HG02678 (cell line): Measurements from ENCODE around the gene MRPL45.
"Not testable (repeated sequence)": the region's sequence is repeated elsewhere in the genome, so short reads cannot be mapped to it uniquely, and the experiment has no call there.

ENCODE experiments used
- ATAC-seq: cut with Tn5 transposase; IDR thresholded peaks from one replicate; pipeline ENCODE4 v1.9.1; 2021; ENCODE audit warnings: mild to moderate bottlenecking, moderate library complexity; ENCODE audit not compliant: unreplicated experiment

Gene MRPL45

DNA sequence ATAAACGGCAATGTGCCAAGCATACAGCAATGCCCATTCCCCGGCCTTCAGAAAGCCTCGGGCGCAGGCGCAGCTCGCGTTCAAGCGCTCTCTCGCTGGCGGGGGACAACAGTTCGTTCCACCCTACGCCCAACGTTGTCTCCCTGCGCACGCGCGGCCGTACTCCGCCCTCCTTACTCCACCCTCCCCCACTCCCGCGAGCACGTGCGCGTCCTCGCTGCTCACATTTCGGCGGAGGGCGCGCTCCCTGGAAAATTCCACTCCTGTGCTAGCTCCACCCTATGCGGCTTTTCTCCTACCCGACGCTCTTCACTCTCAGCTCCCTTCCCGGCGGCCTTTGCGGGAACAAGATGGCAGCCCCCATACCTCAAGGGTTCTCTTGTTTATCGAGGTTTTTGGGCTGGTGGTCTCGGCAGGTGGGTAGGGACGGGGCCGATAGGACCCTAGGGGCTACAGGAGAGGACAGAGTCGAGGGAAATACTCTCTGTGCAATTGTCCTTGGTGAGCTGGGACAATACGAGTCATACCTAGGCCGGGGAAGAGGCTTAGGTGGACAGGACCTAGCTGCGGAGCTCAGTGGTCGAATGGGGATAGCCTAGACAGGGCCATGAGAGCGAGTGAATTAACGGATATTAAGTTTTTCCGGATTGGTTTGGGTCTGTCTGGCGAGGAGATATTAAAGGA lies at the start of gene MRPL45:
MRPL45 (plus strand) TSS at position 335 of the 684 bp plus-strand sequence; CDS start at position 351, 16 bp downstream.
- peak; percentile 98 for ATAC-seq

DNA sequence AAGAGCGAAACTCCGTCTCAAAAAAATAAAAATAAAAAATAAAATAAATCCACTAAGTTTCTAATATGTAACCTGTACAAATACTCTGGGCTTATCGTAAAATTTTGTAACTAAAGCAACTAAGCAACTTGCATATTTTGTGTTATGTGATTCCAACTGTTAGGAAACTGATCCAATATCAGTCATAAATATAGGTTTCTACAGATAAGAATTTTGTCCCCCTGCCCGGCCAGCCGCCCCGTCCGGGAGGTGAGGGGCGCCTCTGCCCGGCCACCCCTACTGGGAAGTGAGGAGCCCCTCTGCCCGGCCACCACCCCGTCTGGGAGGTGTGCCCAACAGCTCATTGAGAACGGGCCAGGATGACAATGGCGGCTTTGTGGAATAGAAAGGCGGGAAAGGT lies 43.8 kb upstream of the MRPL45 start:
- not testable (repeated sequence) for ATAC-seq

DNA sequence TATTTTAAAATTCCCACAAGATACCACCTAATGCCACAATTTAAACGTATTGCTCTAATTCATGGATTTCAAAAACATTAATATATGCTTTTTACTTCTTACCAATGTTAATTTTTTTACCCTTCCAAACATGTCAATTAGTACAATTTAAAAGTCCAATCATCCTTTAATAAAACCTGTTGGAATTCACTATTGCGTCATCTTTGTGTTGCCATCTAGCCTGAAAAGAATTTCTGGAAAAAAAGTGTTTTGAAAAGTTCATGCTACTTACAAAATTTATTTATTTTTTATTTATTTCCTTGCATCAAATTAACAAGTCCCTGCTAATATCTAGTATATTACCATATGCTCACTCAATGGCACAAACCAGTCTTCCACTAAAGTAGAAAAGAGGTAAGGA lies 42.6 kb upstream of the MRPL45 start:
- not testable (repeated sequence) for ATAC-seq

DNA sequence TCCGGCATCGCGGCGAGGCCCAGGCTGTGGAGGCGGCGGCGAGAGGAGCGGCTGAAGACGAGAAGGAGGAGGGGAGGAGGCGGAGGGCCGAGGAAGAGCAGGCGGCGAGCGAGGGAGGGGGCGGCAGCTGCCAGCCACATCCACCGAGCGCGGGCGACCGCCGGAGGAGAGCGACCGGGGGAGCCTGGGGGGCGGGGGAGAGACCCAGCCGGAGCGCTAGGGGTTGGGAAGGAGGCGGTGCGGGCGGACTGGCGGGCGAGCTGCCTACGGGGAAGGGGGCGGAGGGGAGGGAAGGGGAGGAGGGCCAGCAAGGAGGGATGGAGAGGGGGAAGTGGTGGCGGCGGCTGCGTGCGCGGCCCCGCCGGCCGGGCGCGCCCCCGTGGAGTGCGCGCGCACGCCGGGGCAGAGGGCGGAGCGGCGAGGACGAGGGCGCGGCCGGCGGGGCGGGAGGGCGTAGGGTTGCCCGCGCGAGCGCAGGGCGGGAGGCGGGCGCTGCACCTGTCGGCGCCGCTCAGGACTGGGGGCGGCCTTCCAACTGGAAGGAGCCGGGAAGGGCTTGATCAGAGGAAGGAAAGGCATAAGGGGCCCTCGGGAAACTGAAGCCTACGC lies 39.9 kb upstream of the MRPL45 start:
- peak; percentile 88 for ATAC-seq

DNA sequence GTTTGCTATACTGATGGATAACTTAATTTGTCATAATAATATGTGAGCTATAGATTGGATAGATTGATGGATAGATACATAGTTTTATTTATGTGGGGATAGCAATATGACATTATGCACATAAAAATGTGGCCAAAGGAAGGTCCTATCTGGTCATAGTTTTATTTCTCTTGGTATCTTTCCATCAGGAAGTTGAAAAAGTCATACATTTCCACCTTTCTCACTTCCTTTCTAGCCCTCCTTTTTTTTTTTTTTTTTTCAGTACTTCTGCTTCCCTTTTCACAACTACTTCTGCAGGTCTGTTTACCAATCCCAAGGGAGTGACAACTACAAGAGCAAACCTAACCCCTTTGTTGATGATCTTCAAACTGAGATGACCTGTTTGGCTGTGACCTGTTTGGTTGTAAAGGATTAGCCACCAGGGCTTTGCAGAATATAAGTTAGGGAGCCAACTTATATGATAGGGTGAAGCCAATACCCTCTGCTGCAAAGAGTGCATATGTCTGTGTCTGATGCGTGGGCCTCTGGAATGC lies 30.9 kb upstream of the MRPL45 start:
- not testable (repeated sequence) for ATAC-seq

DNA sequence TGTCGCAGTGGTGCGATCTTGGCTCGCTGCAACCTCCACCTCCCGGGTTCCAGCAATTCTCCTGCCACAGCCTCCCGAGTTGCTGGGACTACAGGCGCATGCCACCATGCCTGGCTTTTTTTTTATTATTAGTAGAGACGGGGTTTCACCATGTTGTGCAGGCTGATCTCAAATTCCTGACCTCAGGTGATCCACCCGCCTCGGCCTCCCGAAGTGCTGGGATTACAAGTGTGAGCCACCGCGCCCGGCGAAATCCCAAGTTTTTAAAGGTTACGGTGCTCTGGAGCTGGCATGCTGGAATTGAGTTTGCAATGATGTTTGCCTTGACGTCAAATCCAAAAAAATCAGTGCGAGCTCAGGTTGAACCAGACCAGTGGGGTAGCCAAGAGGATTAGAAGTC lies 30.4 kb upstream of the MRPL45 start:
- ATAC-seq, result not testable (repeated sequence)

DNA sequence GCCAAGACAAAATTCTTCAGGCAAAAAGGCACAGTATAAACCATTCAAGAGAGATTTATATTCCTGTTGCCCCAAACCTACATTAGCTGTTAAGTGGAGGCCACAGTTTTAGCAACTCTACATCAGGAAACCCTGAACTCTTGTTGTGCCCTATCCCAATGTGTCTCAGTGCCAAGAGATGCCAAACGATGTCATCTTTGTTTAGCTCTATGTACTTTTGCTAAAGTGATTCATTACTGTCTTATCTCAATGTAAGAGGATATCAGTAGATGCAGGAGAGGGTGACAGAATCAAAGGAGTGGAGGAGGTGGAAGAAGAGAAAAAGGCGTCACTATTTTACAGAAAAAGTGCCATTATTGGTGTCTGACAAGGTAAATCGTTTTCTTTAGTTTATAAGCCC lies 28.8 kb upstream of the MRPL45 start:
- not testable (repeated sequence) for ATAC-seq

DNA sequence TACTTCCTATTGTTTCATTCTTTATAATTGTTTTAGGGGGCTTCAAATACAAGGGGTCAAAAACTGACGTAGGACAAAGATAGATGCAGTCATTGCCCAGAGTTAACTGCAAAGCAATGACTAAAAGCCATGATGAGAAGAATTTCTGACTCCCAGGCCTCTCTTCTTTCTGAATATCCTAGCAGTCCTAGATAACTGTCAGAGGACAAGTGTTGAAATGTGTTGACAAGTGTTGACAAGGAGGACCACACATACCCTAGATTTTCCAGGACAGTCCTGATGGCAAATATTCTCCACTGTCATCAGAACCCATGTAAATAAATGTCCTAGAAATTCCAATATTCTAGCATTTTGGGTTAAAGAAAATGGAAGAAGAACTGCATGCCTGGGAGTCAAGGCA lies 27.9 kb upstream of the MRPL45 start:
- not testable (repeated sequence) for ATAC-seq

DNA sequence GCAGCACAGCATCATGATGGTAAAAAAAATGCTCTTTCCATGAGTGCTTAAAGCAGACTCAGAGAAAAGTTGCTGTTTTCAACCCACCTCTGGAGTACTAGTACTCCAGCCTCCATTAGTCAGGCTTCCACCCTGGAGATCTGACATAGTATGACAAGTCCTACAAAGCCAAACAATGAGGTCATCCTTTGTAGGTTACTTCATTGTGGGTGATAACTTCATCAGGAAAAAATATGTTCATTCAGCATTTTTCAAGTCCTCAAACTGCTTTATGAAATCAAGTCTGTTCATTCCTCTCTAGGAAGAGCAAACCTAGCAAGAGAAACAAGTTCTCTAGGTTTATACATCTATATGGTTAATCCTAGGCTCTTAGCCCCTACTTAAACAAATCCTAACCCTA lies 27.4 kb upstream of the MRPL45 start:
- not testable (repeated sequence) for ATAC-seq

DNA sequence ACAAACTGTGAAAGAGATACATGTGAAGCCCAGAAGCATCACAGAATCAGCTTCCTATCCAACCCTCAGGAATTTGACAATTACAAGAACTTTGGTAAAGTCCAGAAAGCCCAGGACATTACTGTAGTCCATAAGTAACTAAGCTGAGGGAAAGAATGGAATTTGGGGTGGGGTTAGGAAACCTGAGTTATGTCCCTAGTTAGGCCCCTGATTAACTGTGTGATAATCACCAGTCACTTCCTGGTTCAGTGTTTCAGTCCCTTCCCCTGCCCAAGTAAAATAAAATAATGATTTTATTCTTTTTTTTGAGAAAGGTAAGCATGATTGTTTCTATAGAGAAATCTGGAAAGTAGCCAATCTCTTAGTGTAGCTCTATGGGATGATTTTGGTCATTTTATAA lies 11.0 kb upstream of the MRPL45 start:
- ATAC-seq, result not testable (repeated sequence)

DNA sequence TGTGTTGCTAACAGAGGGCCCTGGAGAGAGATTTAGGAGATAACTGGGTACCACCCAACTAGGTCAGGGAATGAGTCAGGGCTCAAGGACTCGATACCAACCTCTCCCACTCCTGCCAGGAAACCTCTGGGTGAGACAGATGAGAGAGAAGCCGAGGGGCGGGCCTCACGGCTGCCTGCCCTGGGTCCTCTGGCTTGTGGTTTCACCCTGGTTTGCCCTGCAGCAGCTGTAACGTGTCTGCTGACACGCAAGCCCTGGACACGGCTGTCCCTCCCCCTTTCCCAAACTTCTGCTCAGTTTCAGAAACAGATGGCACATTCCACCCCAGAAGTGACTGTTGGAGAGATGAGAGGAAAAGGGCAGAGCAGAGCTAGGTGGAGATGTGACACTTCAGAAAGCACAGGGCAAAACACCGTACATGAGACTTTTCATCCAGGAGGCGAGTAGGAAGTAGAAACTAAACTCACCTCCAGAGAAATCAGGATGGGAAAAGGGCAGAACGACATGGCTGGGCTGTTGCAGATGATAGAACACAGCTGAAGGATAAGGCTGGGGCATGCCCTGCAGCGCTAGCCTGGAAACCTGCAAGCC lies 10.4 kb upstream of the MRPL45 start:
- peak; percentile 56 for ATAC-seq

DNA sequence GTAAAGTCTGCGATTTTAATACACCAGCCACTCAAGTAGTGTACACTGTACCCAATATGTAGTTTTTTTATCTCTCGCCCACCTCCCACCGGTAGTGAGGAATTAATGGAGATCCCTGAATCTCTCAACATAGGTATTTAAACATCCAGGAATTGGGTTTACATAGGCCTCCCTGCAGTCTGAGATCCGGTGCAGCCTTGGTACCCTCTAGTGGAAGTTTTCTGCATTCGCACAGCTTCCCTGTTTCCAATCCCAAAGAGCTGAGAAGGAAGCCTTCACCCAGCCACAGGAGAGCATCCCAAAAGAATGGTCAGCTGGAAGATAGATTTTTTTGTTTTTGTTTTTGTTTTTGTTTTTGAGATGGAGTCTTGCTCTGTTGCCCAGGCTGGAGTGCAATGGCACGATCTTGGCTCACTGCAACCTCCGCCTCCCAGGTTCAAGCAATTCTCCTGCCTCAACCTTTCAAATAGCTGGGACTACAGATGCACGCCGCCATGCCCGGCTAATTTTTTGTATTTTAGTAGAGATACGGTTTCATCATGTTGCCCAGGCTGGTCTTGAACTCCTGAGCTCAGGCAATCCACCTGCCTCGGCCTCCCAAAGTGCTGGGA lies 8.6 kb upstream of the MRPL45 start:
- ATAC-seq, result not testable (repeated sequence)

DNA sequence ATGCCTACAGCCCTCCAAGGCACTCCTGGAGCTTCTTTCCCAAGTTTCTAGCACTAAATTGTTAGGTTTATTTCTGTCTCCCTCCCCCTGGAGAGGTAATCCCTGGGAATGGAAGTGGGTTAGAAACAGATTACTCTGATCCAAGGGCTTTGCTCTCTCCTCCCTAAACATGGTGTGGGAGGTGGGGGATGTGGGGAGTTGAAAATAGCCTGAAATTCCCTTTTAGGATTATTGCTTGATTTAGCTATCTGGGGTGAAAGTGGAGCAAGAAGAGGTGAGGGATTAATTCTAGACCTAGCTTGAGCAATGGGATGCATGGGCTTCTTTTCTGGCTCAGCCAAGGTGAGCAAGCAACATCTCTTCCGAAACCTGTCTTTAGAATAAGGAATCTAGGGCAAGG lies 7.2 kb upstream of the MRPL45 start:
- not testable (repeated sequence) for ATAC-seq

DNA sequence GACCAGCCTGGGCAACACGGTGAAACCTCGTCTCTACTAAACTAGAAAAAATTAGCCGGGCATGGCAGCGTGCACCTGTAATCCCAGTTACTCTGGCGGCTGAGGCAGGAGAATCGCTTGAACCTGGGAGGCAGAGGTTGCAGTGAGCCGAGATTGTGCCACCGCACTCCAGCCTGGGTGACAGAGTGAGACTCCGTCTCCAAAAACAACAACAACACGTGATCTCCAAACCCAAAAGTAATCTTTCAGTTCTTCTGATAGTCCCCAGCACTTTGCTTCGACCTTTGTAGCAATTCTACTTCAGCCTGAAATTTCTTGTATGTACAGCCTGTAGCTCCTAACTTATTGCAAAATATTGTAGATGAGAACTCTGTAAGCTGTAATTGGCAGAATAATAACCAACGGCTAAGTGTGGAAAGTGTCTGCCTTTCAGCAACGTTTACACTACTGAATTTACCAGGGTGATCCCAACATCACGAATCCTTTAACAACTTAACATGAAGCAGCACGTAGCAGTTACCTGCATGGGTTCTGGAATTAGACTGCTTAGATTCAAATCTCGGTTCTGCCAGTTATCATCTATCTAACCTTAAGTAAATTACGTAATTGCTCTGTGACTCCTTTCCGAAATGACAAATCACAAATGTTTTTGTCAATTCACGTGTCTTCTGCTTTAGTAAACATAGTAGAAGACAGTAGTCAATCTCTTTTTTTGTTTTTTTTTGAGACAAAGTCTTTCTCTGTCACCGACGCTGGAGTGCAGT lies 1.2 kb upstream of the MRPL45 start:
- ATAC-seq, result not testable (repeated sequence)

DNA sequence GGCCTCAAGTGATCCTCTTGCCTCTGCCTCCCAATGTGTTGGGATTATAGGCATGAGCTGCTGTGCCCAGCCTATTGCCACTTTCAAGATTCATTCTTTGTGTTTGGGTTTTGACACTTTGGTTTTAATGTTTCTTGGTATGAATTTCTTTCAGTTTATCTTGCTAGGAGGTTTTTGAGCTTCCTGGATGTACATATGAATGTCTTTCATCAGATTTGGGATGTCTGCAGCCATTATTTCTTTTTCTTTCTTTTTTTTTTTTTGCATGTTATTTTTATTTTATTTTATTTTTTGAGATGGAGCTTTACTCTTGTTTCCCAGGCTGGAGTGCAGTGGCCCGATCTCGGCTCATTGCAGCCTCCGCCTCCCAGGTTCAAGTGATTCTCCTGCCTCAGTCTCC lies 18.5 kb downstream of the MRPL45 start:
- no peak for ATAC-seq

DNA sequence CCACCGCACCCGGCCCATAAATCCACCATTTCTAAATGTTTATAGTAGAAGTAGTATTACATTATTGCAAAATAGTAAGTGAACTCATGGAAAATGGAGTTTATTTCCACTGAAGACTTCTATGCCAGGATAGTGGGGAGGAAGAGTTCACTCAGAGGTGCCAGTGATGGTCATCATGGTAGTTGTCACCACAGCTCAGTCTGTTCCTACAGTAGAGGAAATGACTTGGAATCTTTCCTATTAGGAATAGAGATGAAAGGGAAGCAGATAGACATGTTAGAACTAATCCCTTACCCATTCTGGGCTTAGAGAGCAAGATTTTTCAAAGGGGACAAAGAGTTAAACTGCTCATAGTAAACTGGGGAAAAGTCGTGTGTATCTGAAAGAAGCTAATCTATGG lies 20.1 kb downstream of the MRPL45 start:
- ATAC-seq, result no peak

DNA sequence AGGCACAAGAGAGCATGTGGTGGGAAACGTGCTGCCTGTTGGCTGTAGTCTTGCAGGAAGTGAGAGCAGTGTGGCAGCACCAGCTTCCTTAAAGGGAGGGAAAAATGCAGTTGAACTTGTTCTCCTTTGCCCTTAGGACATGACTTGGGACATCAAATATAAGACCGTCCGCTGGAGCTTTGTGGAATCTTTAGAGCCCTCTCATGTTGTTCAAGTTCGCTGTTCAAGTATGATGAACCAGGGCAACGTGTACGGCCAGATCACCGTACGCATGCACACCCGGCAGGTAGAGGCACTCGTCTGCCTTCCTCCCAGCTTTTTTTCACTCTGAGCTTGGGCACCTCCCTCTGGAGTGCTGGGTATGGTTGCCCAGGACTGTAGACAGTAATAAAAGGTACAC lies 23.5 kb downstream of the MRPL45 start:
- ATAC-seq, result no peak

DNA sequence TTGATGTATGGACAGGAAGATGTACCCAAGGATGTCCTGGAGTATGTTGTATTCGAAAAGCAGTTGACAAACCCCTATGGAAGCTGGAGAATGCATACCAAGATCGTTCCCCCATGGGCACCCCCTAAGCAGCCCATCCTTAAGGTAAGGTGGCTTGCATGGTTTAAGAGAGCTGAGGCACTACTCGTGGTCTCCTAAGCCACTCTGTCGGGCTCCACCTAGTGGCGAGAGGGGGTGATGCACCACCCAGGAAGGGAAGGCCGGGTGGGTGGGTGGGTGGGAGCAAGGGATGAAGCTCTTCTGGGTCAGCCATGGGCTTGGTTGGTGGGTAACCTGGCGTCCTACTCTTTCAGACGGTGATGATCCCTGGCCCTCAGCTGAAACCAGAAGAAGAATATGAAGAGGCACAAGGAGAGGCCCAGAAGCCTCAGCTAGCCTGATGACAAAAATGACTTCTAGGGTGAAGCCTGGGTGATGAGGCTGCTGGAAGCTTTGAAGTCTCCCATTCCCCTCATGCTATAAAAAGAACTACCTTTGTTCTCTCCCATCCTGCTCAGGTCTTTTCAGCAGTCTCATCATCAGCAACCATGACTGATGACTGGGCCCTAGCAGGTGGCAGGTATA lies 25.3 kb downstream of the MRPL45 start:
- no peak for ATAC-seq

DNA sequence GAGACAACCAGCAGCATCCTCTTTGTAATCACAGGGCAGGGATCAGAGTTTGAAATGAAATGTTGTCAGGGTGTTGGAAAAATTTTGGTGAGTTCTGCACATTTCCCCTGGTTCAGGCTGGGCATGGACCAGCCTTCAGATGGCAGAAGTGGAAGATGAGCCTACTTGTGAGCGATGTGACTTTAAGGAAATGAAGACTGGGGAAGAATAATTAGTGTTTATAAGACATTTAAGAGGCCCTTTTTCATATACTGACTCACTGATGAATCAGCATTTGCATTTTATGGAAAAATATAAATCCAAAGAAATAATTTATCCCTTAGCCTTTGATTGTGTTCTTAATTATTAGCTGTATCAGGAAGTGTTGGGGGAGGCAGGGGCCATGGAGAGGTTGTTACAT lies 25.9 kb downstream of the MRPL45 start:
- ATAC-seq, result no peak

DNA sequence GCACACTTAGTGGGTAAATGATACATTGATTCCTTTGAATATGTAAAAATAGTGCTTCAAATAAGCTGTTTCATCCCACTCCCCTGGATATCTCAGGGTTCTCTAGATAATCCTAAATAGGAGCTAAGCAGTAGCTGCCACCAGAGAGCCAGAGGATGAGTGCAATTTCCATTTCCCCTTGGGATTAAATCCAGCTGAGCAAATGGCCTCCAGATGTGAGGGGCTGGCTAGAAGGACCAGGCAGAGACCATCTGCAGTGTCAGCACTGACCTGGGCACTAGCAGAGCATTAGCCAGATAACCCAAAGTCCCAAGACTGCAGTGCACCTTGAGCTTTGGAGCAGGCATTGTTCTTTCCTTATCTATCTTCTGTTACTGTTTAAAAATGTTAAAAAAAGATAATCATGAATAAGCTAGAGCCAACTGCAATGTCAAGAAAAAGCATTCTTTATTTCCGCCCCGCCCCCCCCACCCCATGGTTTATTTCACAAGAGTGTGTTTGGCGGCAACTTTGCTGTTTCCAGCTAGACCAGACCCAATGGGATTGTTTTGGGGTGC lies 27.3 kb downstream of the MRPL45 start:
- no peak for ATAC-seq
